Measurements from ENCODE around the gene FANCI. TPM values are rescaled to one million over a fixed set of nuclear protein-coding genes. Genes with fewer than 3 reads are reported as not detected.

FANCI gene
- total RNA-seq, 1 donor from 2014 or later = 9.1 TPM

- TF ChIP-seq POLR2AphosphoS5 (IDR thresholded peaks at IDR 0.05; ENCODE audit: insufficient read depth in 1 of 2, low read depth in 1 of 2) (no peak), POLR2A (IDR thresholded peaks at IDR 0.05) (no peak)
Observed at GRCh38 chr15:89349206-89349558, 105.4 kb downstream of the FANCI start.

DNA sequence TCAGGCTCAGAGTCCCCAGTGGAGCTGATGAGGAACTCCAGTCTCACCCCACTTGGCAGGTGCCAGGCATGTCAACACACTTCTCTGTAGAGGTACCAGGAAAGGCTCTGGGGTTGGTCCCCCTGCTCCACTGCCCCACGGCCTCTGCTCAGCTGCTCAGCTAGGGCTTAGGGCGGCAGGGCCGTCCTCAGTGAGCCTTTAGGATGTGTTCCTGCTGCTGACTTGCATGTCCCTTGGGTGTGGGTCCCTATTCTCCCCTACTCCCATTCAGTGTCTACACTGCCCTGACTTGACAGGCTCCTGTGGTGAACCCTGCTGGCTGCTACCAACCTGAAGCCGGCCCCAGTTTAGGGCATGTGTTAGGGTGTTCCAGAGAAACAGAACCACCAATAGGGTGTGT is 108.7 kb downstream of the FANCI start:
- intact Hi-C loops (cut with DNase I) = loop anchor here (10.0 kb wide), 1 partner anchor 202 kb away; no protein-coding TSS in a partner anchor
- no peak overlapping the region for H3K27ac ChIP-seq
- no peak overlapping the region for H3K4me3 ChIP-seq
- no peaks in the 10 kb centered on the region for H3K27me3 ChIP-seq
- no peak for DNase-seq (ENCODE audit: extremely low spot score in 2 of 2)
- no peaks in the 10 kb centered on the region for H3K9me3 ChIP-seq
- H3K36me3 ChIP-seq = no peaks in the 10 kb centered on the region
- no peaks in the 10 kb centered on the region for H3K4me1 ChIP-seq
- no peak for TF ChIP-seq POLR2A (IDR thresholded peaks at IDR 0.05)
- no peak for TF ChIP-seq POLR2AphosphoS5 (IDR thresholded peaks at IDR 0.05; ENCODE audit: insufficient read depth in 1 of 2, low read depth in 1 of 2)
- TF ChIP-seq, protein P1, sequence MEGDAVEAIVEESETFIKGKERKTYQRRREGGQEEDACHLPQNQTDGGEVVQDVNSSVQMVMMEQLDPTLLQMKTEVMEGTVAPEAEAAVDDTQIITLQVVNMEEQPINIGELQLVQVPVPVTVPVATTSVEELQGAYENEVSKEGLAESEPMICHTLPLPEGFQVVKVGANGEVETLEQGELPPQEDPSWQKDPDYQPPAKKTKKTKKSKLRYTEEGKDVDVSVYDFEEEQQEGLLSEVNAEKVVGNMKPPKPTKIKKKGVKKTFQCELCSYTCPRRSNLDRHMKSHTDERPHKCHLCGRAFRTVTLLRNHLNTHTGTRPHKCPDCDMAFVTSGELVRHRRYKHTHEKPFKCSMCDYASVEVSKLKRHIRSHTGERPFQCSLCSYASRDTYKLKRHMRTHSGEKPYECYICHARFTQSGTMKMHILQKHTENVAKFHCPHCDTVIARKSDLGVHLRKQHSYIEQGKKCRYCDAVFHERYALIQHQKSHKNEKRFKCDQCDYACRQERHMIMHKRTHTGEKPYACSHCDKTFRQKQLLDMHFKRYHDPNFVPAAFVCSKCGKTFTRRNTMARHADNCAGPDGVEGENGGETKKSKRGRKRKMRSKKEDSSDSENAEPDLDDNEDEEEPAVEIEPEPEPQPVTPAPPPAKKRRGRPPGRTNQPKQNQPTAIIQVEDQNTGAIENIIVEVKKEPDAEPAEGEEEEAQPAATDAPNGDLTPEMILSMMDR (IDR thresholded peaks at IDR 0.05) = no peak

More at GRCh38 chr15:89349206-89349558, 105.4 kb downstream of the FANCI start:
- H3K36me3 ChIP-seq = no peaks in the 10 kb centered on the region
- no peak for DNase-seq (ENCODE audit: extremely low spot score in 2 of 2)
- H3K4me3 ChIP-seq = no peak overlapping the region
- H3K27me3 ChIP-seq = no peaks in the 10 kb centered on the region
- no peaks in the 10 kb centered on the region for H3K9me3 ChIP-seq
- H3K27ac ChIP-seq = no peak overlapping the region
- intact Hi-C loops (cut with DNase I) = no loop called here
- no peaks in the 10 kb centered on the region for H3K4me1 ChIP-seq

DNA sequence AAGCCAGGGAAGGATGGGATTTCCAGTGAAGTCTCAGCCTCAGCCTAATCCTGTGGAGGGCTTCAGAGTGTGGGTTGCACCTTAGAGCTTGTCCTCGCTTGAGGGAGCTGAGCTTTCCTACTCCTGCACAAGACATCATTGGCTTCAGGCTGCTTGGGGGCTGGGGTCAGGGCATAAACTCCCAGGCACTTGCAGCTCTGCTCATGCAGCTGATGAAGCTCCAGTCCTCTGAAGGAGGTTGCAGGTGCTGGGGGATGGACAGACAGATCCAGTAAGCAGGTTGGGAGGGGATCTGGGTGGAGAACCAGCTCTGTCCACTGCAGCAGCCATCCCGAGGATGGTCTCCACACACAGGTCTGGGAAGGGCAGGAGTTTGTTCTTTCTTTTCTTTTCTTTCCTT is 110.2 kb downstream of the FANCI start:
- DNase-seq (ENCODE audit: extremely low spot score in 2 of 2) = no peak
- Histone ChIP-seq H3K27me3 (no peaks in the 10 kb centered on the region), H3K4me3 (no peak overlapping the region), H3K9me3 (no peaks in the 10 kb centered on the region), H3K36me3 (no peaks in the 10 kb centered on the region), H3K4me1 (peaks cover 4% of the 10 kb centered on the region), H3K27ac (no peak overlapping the region)
- intact Hi-C loops (cut with DNase I) = loop anchor here (10.0 kb wide), 1 partner anchor 201 kb away; no protein-coding TSS in a partner anchor
- no peak for TF ChIP-seq POLR2AphosphoS5 (IDR thresholded peaks at IDR 0.05; ENCODE audit: insufficient read depth in 1 of 2, low read depth in 1 of 2)
- TF ChIP-seq, protein P1 (IDR thresholded peaks at IDR 0.05) = no peak

DNA sequence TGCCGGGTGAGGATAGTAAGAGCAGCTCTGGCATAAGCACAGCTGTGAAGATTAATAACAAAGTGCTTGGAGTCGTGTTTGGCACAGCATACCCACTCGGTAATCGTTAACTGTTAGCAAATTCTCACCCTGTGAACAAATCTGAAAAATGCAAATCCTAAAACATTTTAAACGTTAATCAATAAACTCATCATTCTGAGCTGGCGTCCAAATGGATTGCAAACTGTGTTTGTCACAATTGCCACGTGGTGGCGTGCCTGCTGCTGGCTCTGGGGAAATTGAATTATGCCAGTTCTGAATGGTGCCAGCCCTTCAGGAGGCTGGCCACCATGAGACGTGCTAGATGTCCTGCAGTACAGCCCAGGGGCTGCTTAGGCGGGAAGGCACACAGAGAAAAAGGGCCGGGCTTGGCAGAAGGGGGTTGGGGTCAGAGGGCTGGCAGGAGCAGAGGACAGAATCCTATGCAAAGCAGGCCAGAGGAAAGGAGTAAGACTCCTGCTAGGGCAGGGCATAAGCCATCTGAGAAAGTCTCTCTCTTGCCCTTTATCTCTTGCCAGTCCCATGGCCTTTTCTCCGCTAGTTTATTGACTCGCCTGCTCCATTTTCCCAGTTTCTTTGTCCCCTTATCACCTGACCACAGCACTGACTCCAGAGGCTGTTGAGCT is 113.0 kb downstream of the FANCI start:
- peaks cover under 1% of the 10 kb centered on the region for H3K27me3 ChIP-seq
- intact Hi-C loops (cut with DNase I) = loop anchor here (5.0 to 10.0 kb wide), 2 partner anchors 71 to 198 kb away; no protein-coding TSS in a partner anchor

GRCh38 chr15:89358435-89358754 is 114.6 kb downstream of the FANCI start:
- H3K27me3 ChIP-seq = peaks cover 15% of the 10 kb centered on the region
- H3K4me3 ChIP-seq = peak overlapping the region; percentile 32 to 37
- H3K9me3 ChIP-seq = no peaks in the 10 kb centered on the region
- DNase-seq (ENCODE audit: extremely low spot score in 2 of 2) = no peak
- H3K36me3 ChIP-seq = no peaks in the 10 kb centered on the region
- no peak for TF ChIP-seq POLR2AphosphoS5 (IDR thresholded peaks at IDR 0.05; ENCODE audit: insufficient read depth in 1 of 2, low read depth in 1 of 2)
- no peak for TF ChIP-seq POLR2A (IDR thresholded peaks at IDR 0.05)
- TF ChIP-seq, protein P1 (IDR thresholded peaks at IDR 0.05) = no peak
- intact Hi-C loops (cut with DNase I) = loop anchor here (5.0 to 10.0 kb wide), 2 partner anchors 69 to 196 kb away; no protein-coding TSS in a partner anchor
- no peak overlapping the region for H3K27ac ChIP-seq
- peaks cover 19% of the 10 kb centered on the region for H3K4me1 ChIP-seq

More for the DNA sequence above, 113.0 kb downstream of the FANCI start:
- Histone ChIP-seq H3K4me1 (peaks cover 12% of the 10 kb centered on the region), H3K27ac (no peak overlapping the region), H3K4me3 (no peak overlapping the region), H3K36me3 (no peaks in the 10 kb centered on the region), H3K9me3 (no peaks in the 10 kb centered on the region)
- TF ChIP-seq POLR2AphosphoS5 (IDR thresholded peaks at IDR 0.05; ENCODE audit: insufficient read depth in 1 of 2, low read depth in 1 of 2) (no peak), POLR2A (IDR thresholded peaks at IDR 0.05) (no peak)
- TF ChIP-seq, protein P1 (IDR thresholded peaks at IDR 0.05) = no peak
- DNase-seq (ENCODE audit: extremely low spot score in 2 of 2) = no peak
